DND-41 (cell line): Measurements from ENCODE around the gene B4GALT1.

Experiments
- CTCF ChIP-seq: IDR thresholded peaks from 2 replicates; pipeline ENCODE4 v1.5.1; 2012; ENCODE audit warnings: borderline replicate concordance, low read length, moderate library complexity, mild to moderate bottlenecking; ENCODE audit not compliant: poor library complexity, severe bottlenecking; ENCODE audit errors: extremely low read depth
- EZH2 ChIP-seq: IDR thresholded peaks from 3 replicates; pipeline ENCODE4 v1.6.1; 2012; ENCODE audit warnings: borderline replicate concordance, low read depth, mild to moderate bottlenecking, moderate library complexity, low read length, inconsistent platforms; ENCODE audit not compliant: severe bottlenecking

- TF ChIP-seq CTCF (no peak), EZH2 (no peak)
These were observed 5.5 kb downstream of the B4GALT1 start for GRCh38 chr9:33161589-33162132.
